Thoracic aorta (tissue), 2 donors: ENCODE measurements around the gene EFCAB7. TPM values are rescaled to one million over a fixed set of nuclear protein-coding genes. Genes with fewer than 3 reads are reported as not detected.

Experiments used
- ATAC-seq: fragments of 150-250 bp; one replicate; pipeline ENCODE4 v1.8.0; 2017; ENCODE audit warnings: low read depth; ENCODE audit not compliant: insufficient number of reproducible peaks, low FRiP score
- DNase-seq: peaks from one replicate; pipeline ENCODE4 v3.0.0-alpha.2; 2020; ENCODE audit warnings: low spot score
- H3K27ac ChIP-seq, 2 donors: fragments of 200-600 bp; sonication (generic); 1 replicate in 1 of 2; 2 replicates in 1 of 2; pipeline ENCODE4 v1.5.1; 2016; ENCODE audit warnings: mild to moderate bottlenecking in 2 of 2, moderate library complexity in 2 of 2
- H3K27me3 ChIP-seq: fragments of 200-600 bp; sonication (generic); replicated peaks from 2 replicates; pipeline ENCODE4 v1.6.0; 2016; ENCODE audit warnings: mild to moderate bottlenecking; ENCODE audit not compliant: insufficient read depth
- H3K36me3 ChIP-seq: fragments of 200-600 bp; sonication (generic); one replicate; pipeline ENCODE4 v1.5.1; 2016
- H3K4me1 ChIP-seq, 2 donors: fragments of 200-600 bp; sonication (generic); 1 replicate in 1 of 2; 2 replicates in 1 of 2; pipeline versions ENCODE4 v1.5.1 to v1.6.0; 2016; ENCODE audit warnings: low read depth in 2 of 2, mild to moderate bottlenecking in 1 of 2; ENCODE audit not compliant: control insufficient read depth in 1 of 2
- H3K4me3 ChIP-seq: fragments of 200-600 bp; sonication (generic); 2 replicates; pipeline ENCODE4 v1.5.1; 2016; ENCODE audit warnings: mild to moderate bottlenecking
- H3K9me3 ChIP-seq: fragments of 200-600 bp; sonication (generic); 2 replicates; pipeline ENCODE4 v1.5.1; 2016
- CTCF ChIP-seq: fragments of 200-600 bp; sonication (generic); IDR thresholded peaks from one replicate; pipeline ENCODE4 v1.5.1; 2019; ENCODE audit warnings: antibody characterized with exemption
- total RNA-seq, 2 donors: library from RNA; depleted of rRNA; stranded (reverse); fragments of >200 nt; gene quantifications; one replicate each; pipeline versions ENCODE4 v1.1.0 to v1.2.3, GENCODE V29; 2016

Gene EFCAB7
- total RNA-seq, 2 donors from 2014 or later, result 3.4 to 4.7 TPM

GRCh38 chr1:63532727-63533126 lies 9.4 kb downstream of the EFCAB7 start:
- H3K27ac ChIP-seq, result no peak overlapping the region
- DNase-seq, result no peak
- ATAC-seq, result no peak
- no peak overlapping the region for H3K4me3 ChIP-seq
- no peaks in the 10 kb centered on the region for H3K4me1 ChIP-seq
- peaks cover 12% of the 10 kb centered on the region for H3K36me3 ChIP-seq
- H3K27me3 ChIP-seq, result no peaks in the 10 kb centered on the region
- no peaks in the 10 kb centered on the region for H3K9me3 ChIP-seq
- no peak for TF ChIP-seq CTCF

GRCh38 chr1:63533931-63534330 lies 10.6 kb downstream of the EFCAB7 start:
- no peak for DNase-seq
- Histone ChIP-seq H3K4me1 (no peaks in the 10 kb centered on the region), H3K27me3 (no peaks in the 10 kb centered on the region), H3K27ac (no peak overlapping the region), H3K9me3 (no peaks in the 10 kb centered on the region), H3K36me3 (peaks cover 12% of the 10 kb centered on the region), H3K4me3 (no peak overlapping the region)
- ATAC-seq, result no peak
- TF ChIP-seq CTCF, result no peak

- TF ChIP-seq CTCF, result no peak
- DNase-seq (no peak), ATAC-seq (no peak)
- Histone ChIP-seq H3K36me3 (peaks cover 12% of the 10 kb centered on the region), H3K27ac (no peak overlapping the region), H3K27me3 (no peaks in the 10 kb centered on the region), H3K9me3 (no peaks in the 10 kb centered on the region), H3K4me3 (no peak overlapping the region), H3K4me1 (no peaks in the 10 kb centered on the region)
These were observed 11.1 kb downstream of the EFCAB7 start for GRCh38 chr1:63534406-63534805.

- ATAC-seq, result no peak
- peaks cover 12% of the 10 kb centered on the region for H3K36me3 ChIP-seq
- no peak for DNase-seq
- no peaks in the 10 kb centered on the region for H3K27me3 ChIP-seq
- no peaks in the 10 kb centered on the region for H3K4me1 ChIP-seq
- TF ChIP-seq CTCF, result no peak
- no peak overlapping the region for H3K27ac ChIP-seq
- no peak overlapping the region for H3K4me3 ChIP-seq
- no peaks in the 10 kb centered on the region for H3K9me3 ChIP-seq
These were observed 13.7 kb downstream of the EFCAB7 start for GRCh38 chr1:63537006-63537405.

GRCh38 chr1:63537940-63538339 lies 14.6 kb downstream of the EFCAB7 start:
- Histone ChIP-seq H3K4me1 (no peaks in the 10 kb centered on the region), H3K27me3 (no peaks in the 10 kb centered on the region), H3K4me3 (no peak overlapping the region), H3K27ac (no peak overlapping the region), H3K9me3 (no peaks in the 10 kb centered on the region), H3K36me3 (peaks cover 7% of the 10 kb centered on the region)
- ATAC-seq, result no peak
- no peak for DNase-seq
- TF ChIP-seq CTCF, result no peak
